ENCODE results near the gene ZNFX1. TPM values are rescaled to one million over a fixed set of nuclear protein-coding genes. Genes with fewer than 3 reads are reported as not detected.

Gene ZNFX1
- total RNA-seq, 3 donors from 2014 or later (not counting 1 experiment from before 2014, with no cell fraction given) = 55.8 to 58.5 (median 57.8) TPM

GRCh38 chr20:49286689-49287551 is 9.1 kb upstream of the ZNFX1 start:
- DNase-seq (no peak), ATAC-seq (no peak)
- Histone ChIP-seq H3K4me3 (ENCODE audit: low read length) (no peak overlapping the region), H3K4me1 (ENCODE audit: control insufficient read depth, insufficient read depth, low read length) (peaks cover 15% of the 10 kb centered on the region), H3K36me3 (ENCODE audit: control insufficient read depth, insufficient read depth, low read length) (peaks cover 89% of the 10 kb centered on the region), H3K9me3 (ENCODE audit: control insufficient read depth, insufficient read depth, low read length) (peaks cover 46% of the 10 kb centered on the region), H3K27me3 (ENCODE audit: control insufficient read depth, insufficient read depth, low read length) (no peaks in the 10 kb centered on the region), H3K27ac (ENCODE audit: low read length) (no peak overlapping the region)
- Mint-ChIP-seq H3K27ac (peak overlapping the region; percentile 79 to 95), H3K4me1 (peaks cover 54 to 76% of the 10 kb centered on the region in 2 donors), H3K36me3 (peaks cover 89% of the 10 kb centered on the region), H3K9me3 (peaks cover 4 to 14% of the 10 kb centered on the region in 2 donors), H3K4me3 (no peak overlapping the region), H3K27me3 (ENCODE audit: low read depth in 2 of 2) (no peaks in the 10 kb centered on the region)
- intact Hi-C loops (cut with micrococcal nuclease) = no loop called here
- TF ChIP-seq CTCF (IDR thresholded peaks at IDR 0.05) = no peak
- 97% methylated on average over 16 of the region's 16 CpGs for WGBS (ENCODE audit: insufficient coverage)

- Histone ChIP-seq H3K4me1 (ENCODE audit: control insufficient read depth, insufficient read depth, low read length) (peaks cover 19% of the 10 kb centered on the region), H3K9me3 (ENCODE audit: control insufficient read depth, insufficient read depth, low read length) (peaks cover 52% of the 10 kb centered on the region), H3K36me3 (ENCODE audit: control insufficient read depth, insufficient read depth, low read length) (peaks cover 92% of the 10 kb centered on the region), H3K27ac (ENCODE audit: low read length) (no peak overlapping the region), H3K4me3 (ENCODE audit: low read length) (no peak overlapping the region), H3K27me3 (ENCODE audit: control insufficient read depth, insufficient read depth, low read length) (no peaks in the 10 kb centered on the region)
- Mint-ChIP-seq H3K27me3 (ENCODE audit: low read depth in 2 of 2) (no peaks in the 10 kb centered on the region), H3K4me1 (peaks cover 63 to 81% of the 10 kb centered on the region in 2 donors), H3K4me3 (no peak overlapping the region), H3K27ac (peak overlapping the region; percentile 79 to 95), H3K36me3 (peaks cover 94% of the 10 kb centered on the region), H3K9me3 (peaks cover 7 to 19% of the 10 kb centered on the region in 2 donors)
- ATAC-seq = no peak
- intact Hi-C loops (cut with micrococcal nuclease) = no loop called here
- 88% methylated on average over 4 of the region's 4 CpGs for WGBS (ENCODE audit: insufficient coverage)
- DNase-seq = no peak
- TF ChIP-seq CTCF (IDR thresholded peaks at IDR 0.05) = no peak
These were observed 8.1 kb upstream of the ZNFX1 start for GRCh38 chr20:49285813-49286494.

- Histone ChIP-seq H3K9me3 (ENCODE audit: control insufficient read depth, insufficient read depth, low read length) (peaks cover 59% of the 10 kb centered on the region), H3K4me3 (ENCODE audit: low read length) (no peak overlapping the region), H3K4me1 (ENCODE audit: control insufficient read depth, insufficient read depth, low read length) (peaks cover 26% of the 10 kb centered on the region), H3K36me3 (ENCODE audit: control insufficient read depth, insufficient read depth, low read length) (peaks cover 92% of the 10 kb centered on the region), H3K27ac (ENCODE audit: low read length) (no peak overlapping the region), H3K27me3 (ENCODE audit: control insufficient read depth, insufficient read depth, low read length) (no peaks in the 10 kb centered on the region)
- Mint-ChIP-seq H3K27ac (peak overlapping the region; percentile 79 to 95), H3K9me3 (peaks cover 9 to 19% of the 10 kb centered on the region in 2 donors), H3K27me3 (ENCODE audit: low read depth in 2 of 2) (no peaks in the 10 kb centered on the region), H3K4me1 (peaks cover 70 to 83% of the 10 kb centered on the region in 2 donors), H3K36me3 (peaks cover 94% of the 10 kb centered on the region), H3K4me3 (no peak overlapping the region)
- DNase-seq = no peak
- TF ChIP-seq CTCF (IDR thresholded peaks at IDR 0.05) = no peak
- ATAC-seq = no peak
- intact Hi-C loops (cut with micrococcal nuclease) = no loop called here
- WGBS (ENCODE audit: insufficient coverage) = no CpG with 5 or more reads among the region's 1 CpG
These were observed 7.4 kb upstream of the ZNFX1 start for GRCh38 chr20:49285233-49285668.

All from natural killer cell (primary cell).